ENCODE data around the gene PTPRT. TPM values are rescaled to one million over a fixed set of nuclear protein-coding genes. Genes with fewer than 3 reads are reported as not detected.

Gene PTPRT
- total and polyA plus RNA-seq, 10 of the 15 experiments (the other 5 are each of a cell fraction or from before 2014, with no cell fraction given) = not detected

DNA sequence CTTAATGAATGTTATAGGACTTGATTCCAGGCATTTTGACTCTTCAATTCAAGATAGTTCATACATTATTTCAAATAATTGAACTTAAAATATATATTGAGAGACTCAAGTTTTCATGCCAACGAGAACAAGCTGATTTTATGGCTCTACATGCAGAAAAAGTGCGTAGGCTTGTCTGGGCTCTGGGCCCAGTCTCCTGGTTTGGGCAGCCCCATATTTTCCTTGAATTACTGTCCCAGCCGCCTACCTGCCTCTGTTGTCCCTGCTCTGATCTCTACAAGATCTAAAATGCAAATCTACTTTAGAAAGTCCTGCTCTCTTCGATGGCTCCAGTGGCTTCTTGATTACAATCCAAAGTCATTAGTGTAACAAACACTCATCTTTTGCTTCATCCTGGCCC, 1034.1 kb downstream of the PTPRT start:
- no TSS peak for BruUV-seq (replicated peaks)
- Histone ChIP-seq H3K27ac (ENCODE audit: control insufficient read depth, insufficient read depth) (no peak overlapping the region), H3K27me3 (replicated peaks in 1 of 2; ENCODE audit: control insufficient read depth in 2 of 2, insufficient read depth in 2 of 2, low read length in 1 of 2) (no peaks in the 10 kb centered on the region; a peak in 1 of 4 replicates), H3K79me2 (ENCODE audit: control insufficient read depth, insufficient read depth, low read length) (no peaks in the 10 kb centered on the region), H3K4me2 (ENCODE audit: control insufficient read depth, insufficient read depth) (no peak overlapping the region), H3K9me3 (replicated peaks; ENCODE audit: control insufficient read depth, insufficient read depth, low read length) (no peaks in the 10 kb centered on the region), H2AFZ (ENCODE audit: control insufficient read depth, low read depth, low read length) (no peak overlapping the region), H3K36me3 (ENCODE audit: control insufficient read depth in 2 of 2, insufficient read depth in 2 of 2, low read length in 1 of 2) (no peaks in the 10 kb centered on the region), H3K4me1 (ENCODE audit: control insufficient read depth, insufficient read depth, low read length) (no peaks in the 10 kb centered on the region), H3K4me3 (no peak overlapping the region), H4K20me1 (ENCODE audit: control insufficient read depth, insufficient read depth) (no peaks in the 10 kb centered on the region), H3K9ac (ENCODE audit: control insufficient read depth, insufficient read depth, low read length) (no peak overlapping the region)
- ChIA-PET RAD21 (ENCODE audit: unreplicated experiment) (no interaction called here), CTCF (no interaction called here), SMC1A (ENCODE audit: uncharacterized antibody, unreplicated experiment) (no interaction called here), POLR2A (no interaction called here)
- ATAC-seq = no peak
- intact Hi-C loops (cut with micrococcal nuclease; ENCODE audit: unreplicated experiment) = no loop called here
- FAIRE-seq = no peak
- WGBS (ENCODE audit: insufficient coverage, insufficient replicate concordance, low lambda C conversion rate, missing lambda C conversion rate) = 19% methylated on average over 4 of the region's 4 CpGs
- DNase-seq (ENCODE audit: low read depth, low spot score) = no peak
- in situ Hi-C loops (cut with MboI) = no loop called here
- TF ChIP-seq, protein P1, sequence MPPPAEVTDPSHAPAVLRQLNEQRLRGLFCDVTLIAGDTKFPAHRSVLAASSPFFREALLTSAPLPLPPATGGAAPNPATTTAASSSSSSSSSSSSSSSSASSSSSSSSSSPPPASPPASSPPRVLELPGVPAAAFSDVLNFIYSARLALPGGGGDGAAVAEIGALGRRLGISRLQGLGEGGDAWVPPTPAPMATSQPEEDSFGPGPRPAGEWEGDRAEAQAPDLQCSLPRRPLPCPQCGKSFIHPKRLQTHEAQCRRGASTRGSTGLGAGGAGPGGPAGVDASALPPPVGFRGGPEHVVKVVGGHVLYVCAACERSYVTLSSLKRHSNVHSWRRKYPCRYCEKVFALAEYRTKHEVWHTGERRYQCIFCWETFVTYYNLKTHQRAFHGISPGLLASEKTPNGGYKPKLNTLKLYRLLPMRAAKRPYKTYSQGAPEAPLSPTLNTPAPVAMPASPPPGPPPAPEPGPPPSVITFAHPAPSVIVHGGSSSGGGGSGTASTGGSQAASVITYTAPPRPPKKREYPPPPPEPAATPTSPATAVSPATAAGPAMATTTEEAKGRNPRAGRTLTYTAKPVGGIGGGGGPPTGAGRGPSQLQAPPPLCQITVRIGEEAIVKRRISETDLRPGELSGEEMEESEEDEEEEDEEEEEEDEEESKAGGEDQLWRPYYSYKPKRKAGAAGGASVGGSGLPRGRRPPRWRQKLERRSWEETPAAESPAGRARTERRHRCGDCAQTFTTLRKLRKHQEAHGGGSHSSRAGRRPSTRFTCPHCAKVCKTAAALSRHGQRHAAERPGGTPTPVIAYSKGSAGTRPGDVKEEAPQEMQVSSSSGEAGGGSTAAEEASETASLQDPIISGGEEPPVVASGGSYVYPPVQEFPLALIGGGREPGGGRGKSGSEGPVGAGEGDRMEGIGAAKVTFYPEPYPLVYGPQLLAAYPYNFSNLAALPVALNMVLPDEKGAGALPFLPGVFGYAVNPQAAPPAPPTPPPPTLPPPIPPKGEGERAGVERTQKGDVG (CRISPR knock-in tag; IDR thresholded peaks at IDR 0.05) = no peak
- TF ChIP-seq CREB1 (IDR thresholded peaks at IDR 0.05; ENCODE audit: low read depth) (no peak), RELA (IDR thresholded peaks at IDR 0.05; ENCODE audit: borderline replicate concordance, partially characterized antibody) (no peak), ETV6 (conservative IDR thresholded peaks at IDR 0.05 in 1 of 2, IDR thresholded peaks at IDR 0.05 in 1 of 2; ENCODE audit: borderline replicate concordance in 1 of 2, low read depth in 1 of 2) (no peak), ELK1 (IDR thresholded peaks at IDR 0.05; ENCODE audit: low read depth, low read length) (no peak), ZNF622 (IDR thresholded peaks at IDR 0.05) (no peak), LARP7 (IDR thresholded peaks at IDR 0.05) (no peak), YBX1 (IDR thresholded peaks at IDR 0.05) (no peak), SUZ12 (IDR thresholded peaks at IDR 0.05; ENCODE audit: unreplicated experiment) (no peak), SRF (IDR thresholded peaks at IDR 0.05; ENCODE audit: low read depth in 2 of 2, low read length in 2 of 2) (no peak), PRDM15 (CRISPR knock-in tag; IDR thresholded peaks at IDR 0.05) (no peak)
